HG02678 (cell line): ENCODE measurements around the gene TRIM31.

Experiments
- ATAC-seq: cut with Tn5 transposase; IDR thresholded peaks from one replicate; pipeline ENCODE4 v1.9.1; 2021; ENCODE audit warnings: mild to moderate bottlenecking, moderate library complexity; ENCODE audit not compliant: unreplicated experiment

The TRIM31 gene

GRCh38 chr6:30113003-30113759 lies at the start of gene TRIM31:
TSS of gene TRIM31 (minus strand) at chr6:30113090. CDS start at chr6:30112805, 285 bp downstream.
- no peak for ATAC-seq

GRCh38 chr6:30162265-30163089 lies 49.6 kb upstream of the TRIM31 start:
- no peak for ATAC-seq

- no peak for ATAC-seq
Observed at GRCh38 chr6:30160785-30161531, 48.1 kb upstream of the TRIM31 start, which contains the start of gene TRIM10. TSS of gene TRIM10 (minus strand) at chr6:30161211. CDS start at chr6:30160858, 353 bp downstream.

GRCh38 chr6:30160008-30160784 lies 47.3 kb upstream of the TRIM31 start:
- ATAC-seq = no peak

GRCh38 chr6:30158475-30159040 lies 45.7 kb upstream of the TRIM31 start:
- ATAC-seq = no peak

- no peak for ATAC-seq
Observed at GRCh38 chr6:30157999-30158398, 45.1 kb upstream of the TRIM31 start.

GRCh38 chr6:30157581-30157980 lies 44.7 kb upstream of the TRIM31 start:
- ATAC-seq = no peak

GRCh38 chr6:30156774-30157173 lies 43.9 kb upstream of the TRIM31 start:
- ATAC-seq = no peak

GRCh38 chr6:30156262-30156599 lies 43.3 kb upstream of the TRIM31 start:
- ATAC-seq = no peak

GRCh38 chr6:30155520-30156261 lies 42.8 kb upstream of the TRIM31 start:
- no peak for ATAC-seq

GRCh38 chr6:30154709-30155519 lies 42.0 kb upstream of the TRIM31 start:
- no peak for ATAC-seq

- no peak for ATAC-seq
Observed at GRCh38 chr6:30154061-30154460, 41.2 kb upstream of the TRIM31 start.

- no peak for ATAC-seq
Observed at GRCh38 chr6:30152910-30153610, 40.2 kb upstream of the TRIM31 start.

GRCh38 chr6:30152016-30152673 lies 39.3 kb upstream of the TRIM31 start:
- ATAC-seq = no peak

GRCh38 chr6:30151580-30151979 lies 38.7 kb upstream of the TRIM31 start:
- ATAC-seq = no peak

- ATAC-seq = no peak
Observed at GRCh38 chr6:30150671-30151395, 37.9 kb upstream of the TRIM31 start.
